PFSK-1 (cell line): Measurements from ENCODE around the gene STARD13.

Source experiments
- FOXP2 ChIP-seq: optimal IDR thresholded peaks from 2 replicates; pipeline ENCODE3; 2011; ENCODE audit warnings: borderline replicate concordance, control low read depth, inconsistent platforms; ENCODE audit not compliant: insufficient read depth; ENCODE audit errors: extremely low read length, extremely low read depth
- POLR2AphosphoS5 ChIP-seq: IDR thresholded peaks from 2 replicates; pipeline ENCODE4 v1.6.1; 2012; ENCODE audit warnings: low read depth, mild to moderate bottlenecking, control low read depth, low read length, moderate library complexity
- SIN3A ChIP-seq: IDR thresholded peaks from 2 replicates; pipeline ENCODE4 v1.6.1; 2012; ENCODE audit warnings: mild to moderate bottlenecking, low read length, moderate library complexity, borderline replicate concordance; ENCODE audit not compliant: insufficient read depth
- TAF1 ChIP-seq: IDR thresholded peaks from 2 replicates; pipeline ENCODE4 v1.6.1; 2012; ENCODE audit warnings: low read length, control low read depth, borderline replicate concordance; ENCODE audit not compliant: insufficient read depth
- TF ChIP-seq, protein P1 (sequence below), 2 experiments: IDR thresholded peaks; 2 replicates each; pipeline versions ENCODE4 v1.6.1 to v1.8.0; 2011 to 2012; ENCODE audit warnings: low read depth in 2 of 2, low read length in 2 of 2, control low read depth in 1 of 2, inconsistent platforms in 1 of 2, mild to moderate bottlenecking in 1 of 2, moderate library complexity in 1 of 2; ENCODE audit not compliant: insufficient read depth in 1 of 2

The STARD13 gene

DNA sequence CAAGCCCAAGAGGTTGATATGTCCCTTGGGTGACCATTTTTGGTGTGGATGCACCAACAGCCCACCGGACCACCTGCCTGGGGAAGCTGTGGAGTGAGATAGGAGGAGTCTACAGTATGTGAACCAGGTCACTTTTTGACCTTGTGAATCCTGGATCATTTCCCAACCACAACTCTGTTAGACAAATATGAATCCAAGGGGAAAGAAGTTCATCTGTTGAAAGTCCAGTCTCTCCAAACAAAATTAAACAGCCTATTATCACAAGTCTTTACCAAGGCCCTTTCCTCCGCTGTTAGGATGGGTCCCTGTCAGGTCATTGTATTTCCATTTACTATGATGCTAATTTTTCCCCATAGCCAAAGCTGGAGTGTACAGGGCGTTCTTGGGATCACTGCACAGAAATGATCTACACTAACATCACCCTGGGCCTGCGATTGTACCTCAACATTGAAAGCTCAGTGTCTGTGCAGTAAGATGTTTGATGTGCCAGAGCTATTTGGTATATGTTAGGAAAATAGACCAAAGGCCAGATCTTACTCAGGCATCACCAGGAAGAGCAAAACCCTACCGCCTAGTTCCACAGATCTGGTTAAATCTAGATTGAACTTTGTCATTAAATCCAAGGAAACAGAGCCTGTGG is 117.1 kb downstream of the STARD13 start:
- TF ChIP-seq TAF1 (no peak), POLR2AphosphoS5 (no peak), FOXP2 (no peak), SIN3A (no peak)
- TF ChIP-seq, protein P1, sequence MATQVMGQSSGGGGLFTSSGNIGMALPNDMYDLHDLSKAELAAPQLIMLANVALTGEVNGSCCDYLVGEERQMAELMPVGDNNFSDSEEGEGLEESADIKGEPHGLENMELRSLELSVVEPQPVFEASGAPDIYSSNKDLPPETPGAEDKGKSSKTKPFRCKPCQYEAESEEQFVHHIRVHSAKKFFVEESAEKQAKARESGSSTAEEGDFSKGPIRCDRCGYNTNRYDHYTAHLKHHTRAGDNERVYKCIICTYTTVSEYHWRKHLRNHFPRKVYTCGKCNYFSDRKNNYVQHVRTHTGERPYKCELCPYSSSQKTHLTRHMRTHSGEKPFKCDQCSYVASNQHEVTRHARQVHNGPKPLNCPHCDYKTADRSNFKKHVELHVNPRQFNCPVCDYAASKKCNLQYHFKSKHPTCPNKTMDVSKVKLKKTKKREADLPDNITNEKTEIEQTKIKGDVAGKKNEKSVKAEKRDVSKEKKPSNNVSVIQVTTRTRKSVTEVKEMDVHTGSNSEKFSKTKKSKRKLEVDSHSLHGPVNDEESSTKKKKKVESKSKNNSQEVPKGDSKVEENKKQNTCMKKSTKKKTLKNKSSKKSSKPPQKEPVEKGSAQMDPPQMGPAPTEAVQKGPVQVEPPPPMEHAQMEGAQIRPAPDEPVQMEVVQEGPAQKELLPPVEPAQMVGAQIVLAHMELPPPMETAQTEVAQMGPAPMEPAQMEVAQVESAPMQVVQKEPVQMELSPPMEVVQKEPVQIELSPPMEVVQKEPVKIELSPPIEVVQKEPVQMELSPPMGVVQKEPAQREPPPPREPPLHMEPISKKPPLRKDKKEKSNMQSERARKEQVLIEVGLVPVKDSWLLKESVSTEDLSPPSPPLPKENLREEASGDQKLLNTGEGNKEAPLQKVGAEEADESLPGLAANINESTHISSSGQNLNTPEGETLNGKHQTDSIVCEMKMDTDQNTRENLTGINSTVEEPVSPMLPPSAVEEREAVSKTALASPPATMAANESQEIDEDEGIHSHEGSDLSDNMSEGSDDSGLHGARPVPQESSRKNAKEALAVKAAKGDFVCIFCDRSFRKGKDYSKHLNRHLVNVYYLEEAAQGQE (IDR thresholded peaks at IDR 0.05; ENCODE audit: insufficient read depth in 1 of 2, low read depth in 2 of 2, low read length in 2 of 2), result no peak

- TF ChIP-seq TAF1 (no peak), FOXP2 (no peak)
- TF ChIP-seq, protein P1 (IDR thresholded peaks at IDR 0.05; ENCODE audit: insufficient read depth in 1 of 2, low read depth in 2 of 2, low read length in 2 of 2), result no peak
Observed at GRCh38 chr13:33167491-33167890, 118.1 kb downstream of the STARD13 start.

DNA sequence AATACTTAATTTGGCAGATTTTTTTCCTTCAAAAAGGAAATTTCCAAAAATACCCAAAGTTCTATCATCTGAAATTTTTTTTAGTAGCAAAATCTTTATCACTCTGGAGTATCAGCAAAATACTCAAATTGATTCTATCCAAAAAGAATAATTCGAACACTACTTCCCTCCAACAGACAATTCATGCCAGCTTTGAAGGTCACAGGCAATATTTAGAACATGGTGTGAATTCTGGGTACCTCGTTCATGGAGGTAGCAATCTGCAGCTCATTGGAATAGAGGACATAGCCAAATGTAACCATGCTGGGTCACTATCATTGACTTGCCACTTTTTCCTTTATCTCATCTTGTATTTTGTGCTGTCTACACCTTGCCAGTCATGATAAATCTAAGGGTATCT is 119.8 kb downstream of the STARD13 start:
- TF ChIP-seq TAF1 (no peak), POLR2AphosphoS5 (no peak), FOXP2 (no peak)
- TF ChIP-seq, protein P1 (IDR thresholded peaks at IDR 0.05; ENCODE audit: insufficient read depth in 1 of 2, low read depth in 2 of 2, low read length in 2 of 2), result no peak

- TF ChIP-seq POLR2AphosphoS5, result no peak
- no peak for TF ChIP-seq SIN3A
- TF ChIP-seq FOXP2, result no peak
Observed at GRCh38 chr13:33164331-33164730, 121.2 kb downstream of the STARD13 start.

GRCh38 chr13:33158816-33159215 is 126.7 kb downstream of the STARD13 start:
- TF ChIP-seq, protein P1 (IDR thresholded peaks at IDR 0.05; ENCODE audit: insufficient read depth in 1 of 2, low read depth in 2 of 2, low read length in 2 of 2), result no peak
- TF ChIP-seq FOXP2 (no peak), SIN3A (no peak), POLR2AphosphoS5 (no peak), TAF1 (no peak)
